A549 (cell line): ENCODE data around the gene DACT2. TPM values are rescaled to one million over a fixed set of nuclear protein-coding genes. Genes with fewer than 3 reads are reported as not detected.

Source experiments
- ATAC-seq, 2 experiments: fragments of 200-7000 bp in 1 of 2; fragments of >200 bp in 1 of 2; cut with Nextera tagmentation in 1 of 2; cut with Tn5 transposase in 1 of 2; 3 replicates each; pipeline versions ENCODE4 v1.8.0 to v1.9.1; 2018 to 2020; ENCODE audit warnings: mild to moderate bottlenecking in 1 of 2, moderate library complexity in 1 of 2
- CTCF ChIA-PET: fragments of 300-600 bp; sonication (Branson Sonifier 250); formaldehyde crosslinking; extraction: SDS; loops from one replicate; lab custom pipeline; 2021; ENCODE audit warnings: antibody characterized with exemption, inconsistent platforms; lab: Yijun Ruan, JAX
- POLR2A ChIA-PET: fragments of 350-600 bp; formaldehyde crosslinking; extraction: SDS; loops from one replicate; lab custom pipeline; 2021; ENCODE audit warnings: antibody characterized with exemption, inconsistent platforms; lab: Yijun Ruan, JAX
- DNase-seq, 2 experiments: peaks; one replicate each; pipeline versions ENCODE4 v3.0.0 to v3.0.0-alpha.2; 2011 to 2016; ENCODE audit warnings: low read depth in 1 of 2, low spot score in 1 of 2
- FAIRE-seq: peaks from 2 replicates; lab custom pipeline; 2011; peaks lifted over from hg19 to GRCh38; lab: Jason Lieb, UNC
- H3K27ac ChIP-seq, 2 experiments: fragments of >200 bp; sonication (Bioruptor Twin); formaldehyde crosslinking; 3 replicates each; pipeline ENCODE4 v1.5.1; 2016 to 2017
- H3K4me1 ChIP-seq: fragments of >200 bp; sonication (Bioruptor Twin); formaldehyde crosslinking; 3 replicates; pipeline ENCODE4 v1.6.1; 2016
- H3K4me2 ChIP-seq: fragments of >200 bp; sonication (Bioruptor Twin); formaldehyde crosslinking; 3 replicates; pipeline ENCODE4 v1.6.1; 2016
- H3K4me3 ChIP-seq: fragments of >200 bp; sonication (Bioruptor Twin); formaldehyde crosslinking; 3 replicates; pipeline ENCODE4 v1.5.1; 2016
- H3K9me3 ChIP-seq: fragments of >200 bp; sonication (Bioruptor Twin); formaldehyde crosslinking; 3 replicates; pipeline ENCODE4 v1.6.1; 2016
- CBX8 ChIP-seq: fragments of 200-600 bp; sonication (generic); IDR thresholded peaks from 2 replicates; pipeline ENCODE4 v1.6.1; 2016
- CEBPB ChIP-seq, 2 experiments: fragments of >200 bp in 1 of 2; sonication (Bioruptor Twin) in 1 of 2; formaldehyde crosslinking in 1 of 2; IDR thresholded peaks; 2 replicates each; pipeline ENCODE4 v1.6.1; 2012 to 2016
- CHD2 ChIP-seq: fragments of 150-350 bp; IDR thresholded peaks from 2 replicates; pipeline ENCODE4 v1.6.1; 2014; ENCODE audit warnings: low read length; ENCODE audit not compliant: partially characterized antibody
- CHD4 ChIP-seq: fragments of 200-600 bp; sonication (generic); IDR thresholded peaks from 2 replicates; pipeline ENCODE4 v1.6.1; 2016; ENCODE audit warnings: antibody characterized with exemption, mild to moderate bottlenecking, borderline replicate concordance
- EHMT2 ChIP-seq: fragments of 200-600 bp; sonication (generic); IDR thresholded peaks from 2 replicates; pipeline ENCODE4 v1.6.1; 2016; ENCODE audit warnings: antibody characterized with exemption, low read depth, mild to moderate bottlenecking, moderate library complexity
- ESRRA ChIP-seq: fragments of 150-350 bp; IDR thresholded peaks from 2 replicates; pipeline ENCODE4 v1.6.1; 2014; ENCODE audit warnings: mild to moderate bottlenecking, low read length, borderline replicate concordance
- GATA3 ChIP-seq: IDR thresholded peaks from 2 replicates; pipeline ENCODE4 v1.6.1; 2012; ENCODE audit warnings: borderline replicate concordance
- HOXB13 ChIP-seq: fragments of 250-450 bp; sonication (Bioruptor Pico); IDR thresholded peaks from 2 replicates; pipeline ENCODE4 v1.5.0; 2020; ENCODE audit warnings: low read depth, mild to moderate bottlenecking, moderate library complexity
- JUN ChIP-seq, 2 experiments: fragments of >200 bp; sonication (Bioruptor Twin); formaldehyde crosslinking; IDR thresholded peaks; 2 replicates in 1 of 2; 3 replicates in 1 of 2; pipeline ENCODE4 v1.6.1; 2016 to 2017
- JUNB ChIP-seq: fragments of >200 bp; sonication (Bioruptor Twin); formaldehyde crosslinking; IDR thresholded peaks from 2 replicates; pipeline ENCODE4 v1.6.1; 2016
- KDM1A ChIP-seq: fragments of 200-600 bp; sonication (generic); IDR thresholded peaks from 2 replicates; pipeline ENCODE4 v1.6.1; 2016; ENCODE audit warnings: low read depth, mild to moderate bottlenecking
- MAFK ChIP-seq: fragments of 450-650 bp; IDR thresholded peaks from 2 replicates; pipeline ENCODE4 v1.6.1; 2014; ENCODE audit not compliant: partially characterized antibody
- MYC ChIP-seq: IDR thresholded peaks from 2 replicates; pipeline ENCODE4 v1.6.1; 2012; ENCODE audit warnings: mild to moderate bottlenecking, inconsistent platforms, low read length, improper control_type of control experiment, borderline replicate concordance
- NR3C1 ChIP-seq: fragments of >200 bp; sonication (Bioruptor Twin); formaldehyde crosslinking; IDR thresholded peaks from 3 replicates; pipeline ENCODE4 v1.6.1; 2017
- PHF8 ChIP-seq: fragments of 200-600 bp; sonication (generic); IDR thresholded peaks from 2 replicates; pipeline ENCODE4 v1.6.1; 2016; ENCODE audit warnings: low read depth, mild to moderate bottlenecking, antibody characterized with exemption, moderate library complexity, borderline replicate concordance
- RAD21 ChIP-seq, 2 experiments: fragments of >200 bp in 1 of 2; sonication (Bioruptor Twin) in 1 of 2; formaldehyde crosslinking in 1 of 2; IDR thresholded peaks in 1 of 2; conservative IDR thresholded peaks in 1 of 2; 2 replicates in 1 of 2; 3 replicates in 1 of 2; pipeline ENCODE4 v1.6.1; 2012 to 2018; ENCODE audit warnings: inconsistent platforms in 1 of 2
- SMC3 ChIP-seq: fragments of >200 bp; sonication (Bioruptor Twin); formaldehyde crosslinking; IDR thresholded peaks from 3 replicates; pipeline ENCODE4 v1.6.1; 2018; ENCODE audit warnings: inconsistent platforms
- SREBF2 ChIP-seq: fragments of 450-650 bp; IDR thresholded peaks from 2 replicates; pipeline ENCODE4 v1.6.1; 2014; ENCODE audit warnings: mild to moderate bottlenecking, moderate library complexity
- ZNF302 ChIP-seq: fragments of 250-450 bp; sonication (Bioruptor Pico); IDR thresholded peaks from 2 replicates; pipeline ENCODE4 v1.9.0; 2021; ENCODE audit warnings: inconsistent platforms, mild to moderate bottlenecking, moderate library complexity
- ZSCAN20 ChIP-seq: fragments of 250-450 bp; sonication (Bioruptor Pico); IDR thresholded peaks from 2 replicates; pipeline ENCODE4 v1.8.0; 2022; ENCODE audit warnings: mild to moderate bottlenecking, moderate library complexity
- WGBS: methylation state at CpG from one replicate; pipeline ENCODE4 v1.1.6; 2017; ENCODE audit errors: missing lambda C conversion rate; 5-methylcytosine and 5-hydroxymethylcytosine counted together
- polyA plus RNA-seq, 4 experiments: library from polyadenylated mRNA; depleted of rRNA in 3 of 4; stranded (reverse); fragments of >200 nt; fragmentation: RNase III in 1 of 4; extraction: RNeasy Plus Mini Kit Qiagen cat#74134 plus additional on column Dnase treatment in 1 of 4; gene quantifications; 2 replicates in 3 of 4; 3 replicates in 1 of 4; pipeline ENCODE4 v1.2.3, GENCODE V29; 2011 to 2017
- TF ChIP-seq, protein P1 (sequence below): fragments of 150-350 bp; IDR thresholded peaks from 2 replicates; pipeline ENCODE4 v1.6.1; 2014; ENCODE audit warnings: low read depth, mild to moderate bottlenecking, low read length
- TF ChIP-seq, protein P2 (sequence below): IDR thresholded peaks from 2 replicates; pipeline ENCODE4 v1.6.1; 2012
- TF ChIP-seq, protein P3 (sequence below): fragments of >200 bp; sonication (Bioruptor Twin); formaldehyde crosslinking; IDR thresholded peaks from 3 replicates; pipeline ENCODE4 v1.6.1; 2016
- TF ChIP-seq, protein P4 (sequence below): fragments of 250-450 bp; sonication (Bioruptor Pico); IDR thresholded peaks from 2 replicates; pipeline ENCODE4 v1.5.0; 2021; ENCODE audit warnings: mild to moderate bottlenecking, moderate library complexity, borderline replicate concordance
- TF ChIP-seq, protein P5 (sequence below): fragments of 250-450 bp; sonication (Bioruptor Pico); IDR thresholded peaks from 2 replicates; pipeline ENCODE4 v1.5.0; 2020; ENCODE audit warnings: low read depth, mild to moderate bottlenecking, moderate library complexity

The DACT2 gene
- polyA plus RNA-seq, 2 of the 4 experiments (the other 2 are of a cell fraction): 0.63 to 1.5 TPM

DNA sequence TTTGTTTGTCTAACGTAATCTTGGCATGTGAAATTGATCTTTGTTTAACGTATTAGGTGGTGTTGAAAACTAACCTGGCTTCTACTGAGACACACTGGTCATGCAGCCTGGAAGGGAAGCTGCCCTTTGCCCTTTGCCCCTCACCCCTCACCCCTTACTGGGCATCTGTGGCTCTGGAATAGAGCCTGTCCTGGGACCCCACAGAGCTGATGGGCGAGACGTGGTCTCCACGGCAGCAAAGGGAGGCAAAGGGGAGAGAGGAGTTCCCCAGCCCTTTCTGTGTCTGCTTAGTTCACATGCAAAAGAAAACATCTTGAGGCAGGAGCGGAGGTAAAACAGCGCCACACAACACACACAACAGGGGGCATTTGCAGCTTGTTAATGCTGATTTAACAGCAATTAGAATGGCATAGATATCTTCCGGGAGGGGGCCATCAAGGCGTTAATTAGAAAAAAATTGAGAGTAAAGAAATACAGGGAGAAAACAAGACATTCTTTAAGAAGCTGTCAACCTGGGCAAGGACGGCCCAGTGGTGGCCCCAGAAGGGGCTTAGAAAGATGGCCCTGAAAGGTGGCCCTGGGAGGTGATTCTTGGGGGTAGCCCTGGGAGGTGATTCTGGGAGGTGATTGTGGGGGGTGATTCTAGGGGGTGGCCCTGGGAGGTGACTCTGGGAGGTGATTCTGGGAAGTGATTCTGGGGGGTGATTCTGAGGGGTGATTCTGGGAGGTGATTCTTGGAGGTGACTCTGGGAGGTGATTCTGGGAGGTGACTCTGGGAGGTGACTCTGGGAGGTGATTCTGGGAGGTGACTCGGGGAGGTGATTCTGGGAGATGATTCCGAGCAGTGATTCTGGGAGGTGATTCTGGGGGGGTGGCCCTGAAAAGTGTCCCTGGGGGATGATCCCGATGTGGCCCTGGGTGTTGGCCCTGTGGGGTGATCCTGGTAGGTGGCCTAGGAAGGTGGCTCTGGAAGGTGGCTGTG is 44.5 kb upstream of the DACT2 start:
- WGBS: 70% methylated on average over 13 of the region's 13 CpGs
- DNase-seq (no peak), ATAC-seq (no peak), FAIRE-seq (no peak)
- H3K27ac ChIP-seq: no peak overlapping the region
- POLR2A ChIA-PET: no interaction called here
- H3K4me3 ChIP-seq: no peak overlapping the region
- TF ChIP-seq, protein P1, sequence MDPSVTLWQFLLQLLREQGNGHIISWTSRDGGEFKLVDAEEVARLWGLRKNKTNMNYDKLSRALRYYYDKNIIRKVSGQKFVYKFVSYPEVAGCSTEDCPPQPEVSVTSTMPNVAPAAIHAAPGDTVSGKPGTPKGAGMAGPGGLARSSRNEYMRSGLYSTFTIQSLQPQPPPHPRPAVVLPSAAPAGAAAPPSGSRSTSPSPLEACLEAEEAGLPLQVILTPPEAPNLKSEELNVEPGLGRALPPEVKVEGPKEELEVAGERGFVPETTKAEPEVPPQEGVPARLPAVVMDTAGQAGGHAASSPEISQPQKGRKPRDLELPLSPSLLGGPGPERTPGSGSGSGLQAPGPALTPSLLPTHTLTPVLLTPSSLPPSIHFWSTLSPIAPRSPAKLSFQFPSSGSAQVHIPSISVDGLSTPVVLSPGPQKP: no peak
- TF ChIP-seq ESRRA: no peak
- TF ChIP-seq, protein P2, sequence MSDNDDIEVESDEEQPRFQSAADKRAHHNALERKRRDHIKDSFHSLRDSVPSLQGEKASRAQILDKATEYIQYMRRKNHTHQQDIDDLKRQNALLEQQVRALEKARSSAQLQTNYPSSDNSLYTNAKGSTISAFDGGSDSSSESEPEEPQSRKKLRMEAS: no peak
- no peak for TF ChIP-seq CBX8
- TF ChIP-seq CEBPB (IDR thresholded peaks at IDR 0.05): no peak
- no peak for TF ChIP-seq NR3C1
- no peak for TF ChIP-seq ZNF302 (CRISPR knock-in tag)
- H3K4me1 ChIP-seq: no peaks in the 10 kb centered on the region
- no peaks in the 10 kb centered on the region for H3K9me3 ChIP-seq
- CTCF ChIA-PET: no interaction called here
- H3K4me2 ChIP-seq: no peak overlapping the region

DNA sequence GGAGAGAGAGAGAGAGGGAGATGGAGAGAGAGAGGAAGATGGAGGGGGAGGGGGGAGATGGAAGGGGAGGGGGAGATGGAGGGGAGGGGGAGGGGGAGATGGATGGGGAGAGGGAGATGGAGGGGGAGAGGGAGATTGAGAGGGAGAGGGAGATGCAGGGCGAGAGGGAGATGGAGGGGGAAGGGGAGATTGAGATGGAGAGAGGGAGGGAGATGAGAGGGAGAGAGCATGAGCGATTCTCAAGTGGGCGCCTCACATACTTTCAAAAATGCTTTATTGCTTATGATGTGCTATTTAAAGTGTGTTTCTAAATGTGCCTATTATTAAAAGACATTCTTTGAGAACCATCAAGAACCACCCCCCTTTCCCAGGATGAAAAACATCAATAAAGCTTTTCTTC is 43.7 kb upstream of the DACT2 start:
- H3K9me3 ChIP-seq: no peaks in the 10 kb centered on the region
- FAIRE-seq: no peak
- no peak overlapping the region for H3K27ac ChIP-seq
- CTCF ChIA-PET: interaction anchor here (1.3 kb wide), 1 partner anchor 212 kb away, joined by 3 read pairs; no protein-coding TSS in a partner anchor
- ATAC-seq: no peak
- H3K4me2 ChIP-seq: no peak overlapping the region
- TF ChIP-seq ZNF302 (CRISPR knock-in tag) (no peak), SREBF2 (no peak), EHMT2 (no peak), ESRRA (no peak), CHD4 (no peak), PHF8 (no peak), HOXB13 (CRISPR knock-in tag) (no peak), JUNB (no peak), GATA3 (no peak), JUN (IDR thresholded peaks at IDR 0.05) (no peak)
- TF ChIP-seq, protein P3, sequence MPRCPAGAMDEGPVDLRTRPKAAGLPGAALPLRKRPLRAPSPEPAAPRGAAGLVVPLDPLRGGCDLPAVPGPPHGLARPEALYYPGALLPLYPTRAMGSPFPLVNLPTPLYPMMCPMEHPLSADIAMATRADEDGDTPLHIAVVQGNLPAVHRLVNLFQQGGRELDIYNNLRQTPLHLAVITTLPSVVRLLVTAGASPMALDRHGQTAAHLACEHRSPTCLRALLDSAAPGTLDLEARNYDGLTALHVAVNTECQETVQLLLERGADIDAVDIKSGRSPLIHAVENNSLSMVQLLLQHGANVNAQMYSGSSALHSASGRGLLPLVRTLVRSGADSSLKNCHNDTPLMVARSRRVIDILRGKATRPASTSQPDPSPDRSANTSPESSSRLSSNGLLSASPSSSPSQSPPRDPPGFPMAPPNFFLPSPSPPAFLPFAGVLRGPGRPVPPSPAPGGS: no peak
- TF ChIP-seq, protein P2: no peak
- DNase-seq: no peak
- POLR2A ChIA-PET: no interaction called here
- no peaks in the 10 kb centered on the region for H3K4me1 ChIP-seq
- 78% methylated on average over 2 of the region's 3 CpGs for WGBS
- H3K4me3 ChIP-seq: no peak overlapping the region

DNA sequence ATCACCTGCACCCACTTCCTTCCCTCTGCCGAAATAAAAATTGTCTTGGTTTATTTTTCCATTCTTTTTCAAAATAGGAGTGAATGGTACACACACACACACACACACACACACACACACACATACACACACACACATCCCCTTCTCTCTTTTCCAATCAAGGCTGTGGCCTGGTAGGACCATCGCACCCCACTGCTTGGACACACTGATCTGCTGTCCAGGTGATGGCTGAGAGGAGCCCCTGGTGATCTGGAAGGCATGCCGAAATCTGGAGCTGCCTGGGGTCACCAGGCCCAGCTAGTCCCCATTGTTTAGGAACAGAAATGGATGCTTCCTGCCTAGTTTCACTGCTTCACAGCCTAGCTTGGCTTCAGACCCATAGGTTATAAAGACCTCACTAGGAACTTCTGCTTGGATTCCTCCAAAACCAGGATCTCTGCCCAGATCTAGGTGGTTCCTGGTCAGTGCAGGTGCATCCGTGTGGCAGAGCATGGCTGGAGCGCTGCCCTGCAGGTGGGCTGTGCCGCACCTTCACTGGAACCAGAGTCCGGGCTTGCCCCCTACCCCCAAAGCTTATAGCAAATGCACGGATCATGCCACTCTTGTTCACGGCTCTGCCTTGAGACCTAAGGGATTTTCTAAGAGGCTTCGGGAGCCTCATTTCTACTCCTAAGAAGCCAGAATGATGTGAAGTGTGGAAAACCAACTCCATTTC is 42.9 kb upstream of the DACT2 start:
- DNase-seq (no peak), ATAC-seq (no peak), FAIRE-seq (no peak)
- Histone ChIP-seq H3K9me3 (no peaks in the 10 kb centered on the region), H3K27ac (no peak overlapping the region), H3K4me2 (no peak overlapping the region), H3K4me1 (no peaks in the 10 kb centered on the region), H3K4me3 (no peak overlapping the region)
- ChIA-PET POLR2A (no interaction called here), CTCF (interaction anchor here (0.7 to 1.4 kb wide), 3 partner anchors 8 to 211 kb away, joined by 3 to 6 read pairs (median 3); no protein-coding TSS in a partner anchor)
- WGBS: 81% methylated on average over 4 of the region's 10 CpGs
- no peak for TF ChIP-seq ZNF302 (CRISPR knock-in tag)
- TF ChIP-seq PHF8: no peak
- TF ChIP-seq GATA3: no peak
- no peak for TF ChIP-seq MYC
- no peak for TF ChIP-seq CEBPB (IDR thresholded peaks at IDR 0.05)
- no peak for TF ChIP-seq MAFK
- TF ChIP-seq CHD2: no peak
- no peak for TF ChIP-seq RAD21 (conservative IDR thresholded peaks at IDR 0.05 in 1 of 2, IDR thresholded peaks at IDR 0.05 in 1 of 2)
- no peak for TF ChIP-seq KDM1A
- TF ChIP-seq, protein P4, sequence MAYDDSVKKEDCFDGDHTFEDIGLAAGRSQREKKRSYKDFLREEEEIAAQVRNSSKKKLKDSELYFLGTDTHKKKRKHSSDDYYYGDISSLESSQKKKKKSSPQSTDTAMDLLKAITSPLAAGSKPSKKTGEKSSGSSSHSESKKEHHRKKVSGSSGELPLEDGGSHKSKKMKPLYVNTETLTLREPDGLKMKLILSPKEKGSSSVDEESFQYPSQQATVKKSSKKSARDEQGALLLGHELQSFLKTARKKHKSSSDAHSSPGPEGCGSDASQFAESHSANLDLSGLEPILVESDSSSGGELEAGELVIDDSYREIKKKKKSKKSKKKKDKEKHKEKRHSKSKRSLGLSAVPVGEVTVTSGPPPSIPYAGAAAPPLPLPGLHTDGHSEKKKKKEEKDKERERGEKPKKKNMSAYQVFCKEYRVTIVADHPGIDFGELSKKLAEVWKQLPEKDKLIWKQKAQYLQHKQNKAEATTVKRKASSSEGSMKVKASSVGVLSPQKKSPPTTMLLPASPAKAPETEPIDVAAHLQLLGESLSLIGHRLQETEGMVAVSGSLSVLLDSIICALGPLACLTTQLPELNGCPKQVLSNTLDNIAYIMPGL: no peak
- no peak for TF ChIP-seq CBX8
- TF ChIP-seq SMC3: no peak
- no peak for TF ChIP-seq ZSCAN20
- TF ChIP-seq, protein P5, sequence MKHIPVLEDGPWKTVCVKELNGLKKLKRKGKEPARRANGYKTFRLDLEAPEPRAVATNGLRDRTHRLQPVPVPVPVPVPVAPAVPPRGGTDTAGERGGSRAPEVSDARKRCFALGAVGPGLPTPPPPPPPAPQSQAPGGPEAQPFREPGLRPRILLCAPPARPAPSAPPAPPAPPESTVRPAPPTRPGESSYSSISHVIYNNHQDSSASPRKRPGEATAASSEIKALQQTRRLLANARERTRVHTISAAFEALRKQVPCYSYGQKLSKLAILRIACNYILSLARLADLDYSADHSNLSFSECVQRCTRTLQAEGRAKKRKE (CRISPR knock-in tag): no peak
